Tongue (tissue), 1 donor: ENCODE results near the gene FAM83C. TPM values are rescaled to one million over a fixed set of nuclear protein-coding genes. Genes with fewer than 3 reads are reported as not detected.

Experiments
- total RNA-seq: library from RNA; depleted of rRNA; stranded (reverse); fragments of >200 nt; gene quantifications from one replicate; pipeline ENCODE4 v1.2.3, GENCODE V29; 2014

Gene FAM83C
- total RNA-seq, 1 donor from 2014 or later, result 2.2 TPM

Other genes starting within 250 kb of the FAM83C start
- 64.0 TPM for gene TRPC4AP, start 199.6 kb downstream of the FAM83C start, total RNA-seq
- gene EDEM2, start 145.1 kb downstream of the FAM83C start, total RNA-seq, result 13.6 TPM
- 15.3 TPM for gene PROCR, start 120.4 kb downstream of the FAM83C start, total RNA-seq
- 0.10 TPM for gene MMP24, start 65.7 kb downstream of the FAM83C start, total RNA-seq
- 7.6 TPM for gene MMP24OS, start 14.3 kb downstream of the FAM83C start, total RNA-seq
- gene EIF6, start 7.7 kb downstream of the FAM83C start, total RNA-seq, result 42.5 TPM
- gene UQCC1, start 119.5 kb upstream of the FAM83C start, total RNA-seq, result 58.6 TPM
- 0.92 TPM for gene GDF5, start 145.8 kb upstream of the FAM83C start, total RNA-seq
- gene CEP250, start 163.2 kb upstream of the FAM83C start, total RNA-seq, result 37.1 TPM
- gene C20orf173, start 237.2 kb upstream of the FAM83C start, total RNA-seq, result not detected
- 202 TPM for gene ERGIC3, start 249.7 kb upstream of the FAM83C start, total RNA-seq